Gastroesophageal sphincter (tissue), 3 donors: ENCODE data around the gene SLC7A7.

Experiments used
- CTCF ChIP-seq, 4 experiments: fragments of 200-600 bp in 2 of 4; fragments of 450-650 bp in 2 of 4; sonication (generic) in 1 of 4; IDR thresholded peaks; one replicate each; pipeline ENCODE4 v1.5.1; 2017 to 2019; ENCODE audit warnings: antibody characterized with exemption in 4 of 4, mild to moderate bottlenecking in 2 of 4, moderate library complexity in 2 of 4
- POLR2AphosphoS5 ChIP-seq: sonication (generic); formaldehyde crosslinking; IDR thresholded peaks from one replicate; pipeline ENCODE4 v1.6.1; 2017; ENCODE audit warnings: antibody characterized with exemption

GRCh38 chr14:22848351-22849164 lies 33.3 kb upstream of the SLC7A7 start:
- TF ChIP-seq CTCF (IDR thresholded peaks at IDR 0.05) = peak in 1 of 4 experiments; percentile 4
- peak; percentile 51 for TF ChIP-seq POLR2AphosphoS5
